Uterus (tissue), 4 donors: ENCODE results near the gene GDNF. TPM values are rescaled to one million over a fixed set of nuclear protein-coding genes. Genes with fewer than 3 reads are reported as not detected.

Experiments
- DNase-seq, 2 donors: peaks; one replicate each; pipeline ENCODE4 v3.0.0-alpha.2; 2019 to 2020
- H3K27ac ChIP-seq, 2 donors: fragments of 200-600 bp; sonication (generic); 1 replicate in 1 of 2; 2 replicates in 1 of 2; pipeline ENCODE4 v1.5.1; 2016 to 2018
- H3K27me3 ChIP-seq, 2 donors: fragments of 200-600 bp; sonication (generic); one replicate each; pipeline ENCODE4 v1.5.1; 2018 to 2019; ENCODE audit warnings: control low read depth in 1 of 2
- H3K36me3 ChIP-seq, 2 donors: fragments of 200-600 bp; sonication (generic); one replicate each; pipeline ENCODE4 v1.5.1; 2019; ENCODE audit warnings: control low read depth in 1 of 2
- H3K4me1 ChIP-seq, 2 donors: fragments of 200-600 bp; sonication (generic); one replicate each; pipeline ENCODE4 v1.5.1; 2018 to 2019; ENCODE audit warnings: control low read depth in 1 of 2
- H3K4me3 ChIP-seq, 2 donors: fragments of 200-600 bp; sonication (generic); 1 replicate in 1 of 2; 2 replicates in 1 of 2; pipeline ENCODE4 v1.5.1; 2018 to 2019; ENCODE audit warnings: mild to moderate bottlenecking in 1 of 2
- H3K9me3 ChIP-seq, 2 donors: fragments of 200-600 bp; sonication (generic); one replicate each; pipeline ENCODE4 v1.5.1; 2019; ENCODE audit warnings: control low read depth in 1 of 2
- CTCF ChIP-seq, 4 experiments: fragments of 200-600 bp in 2 of 4; fragments of 450-650 bp in 2 of 4; sonication (generic) in 2 of 4; IDR thresholded peaks; one replicate each; pipeline ENCODE4 v1.5.1; 2016 to 2019; ENCODE audit warnings: antibody characterized with exemption in 4 of 4, mild to moderate bottlenecking in 2 of 4, moderate library complexity in 1 of 4
- POLR2A ChIP-seq, 2 donors: fragments of 450-650 bp; IDR thresholded peaks; one replicate each; pipeline ENCODE4 v1.6.1; 2016; ENCODE audit warnings: antibody characterized with exemption in 2 of 2, mild to moderate bottlenecking in 1 of 2, moderate library complexity in 1 of 2
- intact Hi-C: fragments of 100-400 bp; cut with DNase I; formaldehyde crosslinking; loops from one replicate; pipeline ENCODE4 v1.15.1; 2023; ENCODE audit warnings: low total_unique reads
- total RNA-seq, 4 donors: library from RNA; depleted of rRNA in 3 of 4; stranded (reverse); fragments of >200 nt in 3 of 4; gene quantifications; one replicate each; pipeline versions ENCODE4 v1.1.0 to v1.2.4, GENCODE V29; 2014 to 2023
- donor health status: DM: yes; HTN: yes; CAD: no.

GDNF gene
- total RNA-seq, 4 donors from 2014 or later, result 0.77 to 1.0 (median 0.85) TPM; not detected in 1

- intact Hi-C loops, result no loop called here
- no peaks in the 10 kb centered on the region for H3K27me3 ChIP-seq
- no peaks in the 10 kb centered on the region for H3K36me3 ChIP-seq
- DNase-seq, result no peak
- no peak overlapping the region for H3K27ac ChIP-seq
- H3K4me1 ChIP-seq, result no peaks in the 10 kb centered on the region
- no peak overlapping the region for H3K4me3 ChIP-seq
- TF ChIP-seq CTCF (IDR thresholded peaks at IDR 0.05) (no peak), POLR2A (IDR thresholded peaks at IDR 0.05) (no peak)
- no peaks in the 10 kb centered on the region for H3K9me3 ChIP-seq
Measured at GRCh38 chr5:37857696-37858095, 17.9 kb upstream of the GDNF start.

GRCh38 chr5:37855438-37855837 lies 15.6 kb upstream of the GDNF start:
- intact Hi-C loops, result no loop called here
- DNase-seq, result no peak
- Histone ChIP-seq H3K4me1 (no peaks in the 10 kb centered on the region), H3K36me3 (no peaks in the 10 kb centered on the region), H3K9me3 (no peaks in the 10 kb centered on the region), H3K4me3 (no peak overlapping the region), H3K27me3 (no peaks in the 10 kb centered on the region), H3K27ac (no peak overlapping the region)
- TF ChIP-seq CTCF (IDR thresholded peaks at IDR 0.05), result no peak
- TF ChIP-seq POLR2A (IDR thresholded peaks at IDR 0.05), result no peak

- no peaks in the 10 kb centered on the region for H3K27me3 ChIP-seq
- DNase-seq, result no peak
- intact Hi-C loops, result no loop called here
- H3K9me3 ChIP-seq, result no peaks in the 10 kb centered on the region
- no peak for TF ChIP-seq CTCF (IDR thresholded peaks at IDR 0.05)
- no peak for TF ChIP-seq POLR2A (IDR thresholded peaks at IDR 0.05)
- H3K36me3 ChIP-seq, result no peaks in the 10 kb centered on the region
- H3K27ac ChIP-seq, result no peak overlapping the region
- H3K4me1 ChIP-seq, result no peaks in the 10 kb centered on the region
- no peak overlapping the region for H3K4me3 ChIP-seq
Measured at GRCh38 chr5:37851305-37851704, 11.5 kb upstream of the GDNF start.

- Histone ChIP-seq H3K4me1 (no peaks in the 10 kb centered on the region), H3K27me3 (no peaks in the 10 kb centered on the region), H3K4me3 (no peak overlapping the region), H3K36me3 (no peaks in the 10 kb centered on the region), H3K27ac (no peak overlapping the region), H3K9me3 (no peaks in the 10 kb centered on the region)
- intact Hi-C loops, result no loop called here
- TF ChIP-seq POLR2A (IDR thresholded peaks at IDR 0.05) (no peak), CTCF (IDR thresholded peaks at IDR 0.05) (no peak)
- no peak for DNase-seq
Measured at GRCh38 chr5:37850226-37850865, 10.5 kb upstream of the GDNF start.

- no peak for DNase-seq
- no peaks in the 10 kb centered on the region for H3K27me3 ChIP-seq
- H3K4me3 ChIP-seq, result no peak overlapping the region
- H3K4me1 ChIP-seq, result no peaks in the 10 kb centered on the region
- no peaks in the 10 kb centered on the region for H3K9me3 ChIP-seq
- no peaks in the 10 kb centered on the region for H3K36me3 ChIP-seq
- no peak overlapping the region for H3K27ac ChIP-seq
- TF ChIP-seq POLR2A (IDR thresholded peaks at IDR 0.05) (no peak), CTCF (IDR thresholded peaks at IDR 0.05) (no peak)
- intact Hi-C loops, result no loop called here
Measured at GRCh38 chr5:37849641-37850040, 9.8 kb upstream of the GDNF start.
